ENCODE results near the gene NOXO1. TPM values are rescaled to one million over a fixed set of nuclear protein-coding genes. Genes with fewer than 3 reads are reported as not detected.

The NOXO1 gene
- total RNA-seq, 2 donors from 2014 or later: 0.42 TPM; not detected in 1

DNA sequence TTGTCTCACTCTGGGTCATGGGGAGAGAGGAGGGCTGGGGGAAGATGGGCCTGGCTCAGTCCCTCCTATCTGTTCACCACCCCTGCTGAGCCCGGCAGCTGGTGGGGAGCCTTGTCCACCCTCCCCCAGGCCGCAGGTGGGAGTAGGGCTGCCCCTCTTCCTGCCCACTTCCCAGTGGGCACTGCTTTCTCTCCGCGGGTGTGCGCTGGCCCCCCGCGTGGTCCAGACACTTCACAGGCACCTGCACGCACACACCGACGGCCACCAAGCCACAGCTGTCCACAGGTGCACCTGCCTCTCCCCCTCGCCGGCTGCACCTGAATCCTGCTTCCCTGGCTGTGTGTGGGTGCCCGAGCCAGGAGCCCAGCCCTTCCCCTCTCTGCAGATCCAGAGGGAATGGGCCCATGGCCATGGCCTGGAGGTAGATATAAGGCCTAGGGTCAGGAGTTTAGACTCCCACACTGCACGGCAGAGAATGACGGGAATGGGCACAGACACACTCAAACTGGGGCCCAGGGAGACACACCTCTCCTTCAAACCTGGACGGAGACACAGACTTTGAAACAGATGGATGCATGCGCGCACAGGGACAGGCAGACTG lies 47.5 kb upstream of the NOXO1 start:
- WGBS, 2 experiments (ENCODE audit: insufficient coverage in 1 of 2, insufficient read length in 1 of 2): 89 to 95% methylated on average over 12 to 18 of the region's 18 CpGs
- Histone ChIP-seq H3K4me1 (ENCODE audit: control insufficient read depth, insufficient read depth, low read length) (peaks cover 3% of the 10 kb centered on the region), H3K9ac (ENCODE audit: extremely low read depth, low read length, poor library complexity, severe bottlenecking) (no peak overlapping the region), H3K9me3 (ENCODE audit: control insufficient read depth, low read length) (no peaks in the 10 kb centered on the region), H3K27me3 (ENCODE audit: control insufficient read depth, insufficient read depth, low read length, poor library complexity, severe bottlenecking) (peaks cover 3% of the 10 kb centered on the region), H3K27ac (ENCODE audit: low read depth, low read length) (no peak overlapping the region), H3K36me3 (ENCODE audit: control insufficient read depth, insufficient read depth, low read length) (peaks cover 5% of the 10 kb centered on the region), H3K4me3 (ENCODE audit: low read length) (no peak overlapping the region)
- TF ChIP-seq, protein P1, sequence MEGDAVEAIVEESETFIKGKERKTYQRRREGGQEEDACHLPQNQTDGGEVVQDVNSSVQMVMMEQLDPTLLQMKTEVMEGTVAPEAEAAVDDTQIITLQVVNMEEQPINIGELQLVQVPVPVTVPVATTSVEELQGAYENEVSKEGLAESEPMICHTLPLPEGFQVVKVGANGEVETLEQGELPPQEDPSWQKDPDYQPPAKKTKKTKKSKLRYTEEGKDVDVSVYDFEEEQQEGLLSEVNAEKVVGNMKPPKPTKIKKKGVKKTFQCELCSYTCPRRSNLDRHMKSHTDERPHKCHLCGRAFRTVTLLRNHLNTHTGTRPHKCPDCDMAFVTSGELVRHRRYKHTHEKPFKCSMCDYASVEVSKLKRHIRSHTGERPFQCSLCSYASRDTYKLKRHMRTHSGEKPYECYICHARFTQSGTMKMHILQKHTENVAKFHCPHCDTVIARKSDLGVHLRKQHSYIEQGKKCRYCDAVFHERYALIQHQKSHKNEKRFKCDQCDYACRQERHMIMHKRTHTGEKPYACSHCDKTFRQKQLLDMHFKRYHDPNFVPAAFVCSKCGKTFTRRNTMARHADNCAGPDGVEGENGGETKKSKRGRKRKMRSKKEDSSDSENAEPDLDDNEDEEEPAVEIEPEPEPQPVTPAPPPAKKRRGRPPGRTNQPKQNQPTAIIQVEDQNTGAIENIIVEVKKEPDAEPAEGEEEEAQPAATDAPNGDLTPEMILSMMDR (conservative IDR thresholded peaks at IDR 0.05): no peak
- Mint-ChIP-seq H3K36me3 (ENCODE audit: low read depth) (no peaks in the 10 kb centered on the region), H3K27ac (no peak overlapping the region), H3K4me1 (peaks cover 4% of the 10 kb centered on the region), H3K27me3 (ENCODE audit: insufficient read depth) (peaks cover 29% of the 10 kb centered on the region), H3K4me3 (no peak overlapping the region), H3K9me3 (no peaks in the 10 kb centered on the region)
- DNase-seq: no peak

DNA sequence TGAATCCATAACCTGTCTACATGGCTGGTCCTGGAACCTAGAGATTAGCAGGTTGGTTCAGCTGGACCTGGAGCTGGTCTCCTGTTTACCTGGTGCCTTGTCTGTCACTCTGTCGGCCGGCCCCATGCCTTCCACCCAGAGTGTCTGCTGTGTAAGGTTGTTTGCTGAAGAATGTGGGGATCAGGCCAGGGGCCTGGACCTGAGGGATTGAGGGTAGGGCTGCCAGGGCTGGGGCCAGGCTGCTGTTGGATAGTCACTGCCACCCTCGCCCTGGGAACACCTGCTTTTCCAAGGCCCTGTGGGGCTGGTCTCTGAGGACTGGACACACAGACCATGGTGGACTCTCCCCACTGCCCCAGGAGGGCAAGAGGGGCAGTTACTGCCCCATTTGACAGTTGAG lies 46.9 kb upstream of the NOXO1 start:
- TF ChIP-seq, protein P1 (conservative IDR thresholded peaks at IDR 0.05): no peak
- peak overlapping the region; percentile 67 for H3K4me3 Mint-ChIP-seq
- H3K27me3 ChIP-seq (ENCODE audit: control insufficient read depth, insufficient read depth, low read length, poor library complexity, severe bottlenecking): peaks cover 3% of the 10 kb centered on the region

DNA sequence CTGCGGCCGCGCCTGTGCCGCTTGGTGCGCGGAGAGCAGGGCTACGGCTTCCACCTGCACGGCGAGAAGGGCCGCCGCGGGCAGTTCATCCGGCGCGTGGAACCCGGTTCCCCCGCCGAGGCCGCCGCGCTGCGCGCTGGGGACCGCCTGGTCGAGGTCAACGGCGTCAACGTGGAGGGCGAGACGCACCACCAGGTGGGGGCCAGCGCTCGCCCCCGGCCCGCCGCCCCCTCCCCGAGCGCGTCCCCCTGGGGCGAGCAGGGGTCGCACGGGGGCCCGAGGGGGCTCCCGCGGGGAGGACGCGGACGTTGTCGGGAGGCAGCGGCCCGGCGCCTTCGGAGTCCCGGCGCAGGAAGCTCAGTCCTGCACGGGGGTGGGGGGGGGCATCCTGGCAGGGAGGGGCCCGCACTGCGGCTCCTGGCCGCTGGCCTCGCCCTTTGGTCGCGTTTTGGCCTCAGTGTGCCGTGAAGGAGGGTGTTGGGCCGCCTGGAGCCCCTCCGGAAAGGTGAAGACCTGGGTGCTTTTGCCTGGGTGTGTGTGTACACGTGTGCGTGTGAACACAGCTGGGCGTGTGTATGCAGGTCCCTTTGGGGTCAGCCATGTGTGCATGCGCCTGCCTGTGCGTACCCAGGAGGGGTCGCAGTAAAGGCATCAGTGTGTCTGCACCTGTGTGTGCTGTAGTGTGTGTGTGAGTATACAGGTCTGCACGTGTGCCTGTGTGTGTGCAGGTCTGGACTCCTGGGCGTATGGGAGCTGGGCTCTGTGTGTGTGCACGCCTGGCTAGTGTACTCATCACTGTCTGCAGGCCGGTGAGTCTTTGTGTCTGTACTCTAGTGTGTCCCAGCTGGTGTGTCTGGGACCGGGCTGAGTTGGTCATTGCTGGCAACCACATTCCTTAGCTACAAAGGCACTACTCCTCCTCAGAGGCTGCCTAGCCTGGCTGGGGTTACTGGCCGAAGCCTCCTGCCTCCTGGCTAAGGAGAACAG lies 46.0 kb upstream of the NOXO1 start:
- Histone ChIP-seq H3K27me3 (ENCODE audit: control insufficient read depth, insufficient read depth, low read length, poor library complexity, severe bottlenecking) (peaks cover 3% of the 10 kb centered on the region), H3K4me3 (ENCODE audit: low read length) (peak overlapping the region; percentile 72), H3K27ac (ENCODE audit: low read depth, low read length) (no peak overlapping the region), H3K4me1 (ENCODE audit: control insufficient read depth, insufficient read depth, low read length) (peaks cover 3% of the 10 kb centered on the region), H3K9ac (ENCODE audit: extremely low read depth, low read length, poor library complexity, severe bottlenecking) (no peak overlapping the region), H3K36me3 (ENCODE audit: control insufficient read depth, insufficient read depth, low read length) (peaks cover 5% of the 10 kb centered on the region), H3K9me3 (ENCODE audit: control insufficient read depth, low read length) (no peaks in the 10 kb centered on the region)
- 13 to 52% methylated on average over 7 to 76 of the region's 76 CpGs for WGBS, 2 experiments (ENCODE audit: insufficient coverage in 1 of 2, insufficient read length in 1 of 2)
- peak overlapping the region; percentile 36 for H3K27ac Mint-ChIP-seq
- peaks cover 36% of the 10 kb centered on the region for H3K27me3 Mint-ChIP-seq (ENCODE audit: insufficient read depth)
- no peaks in the 10 kb centered on the region for H3K9me3 Mint-ChIP-seq
- no peaks in the 10 kb centered on the region for H3K36me3 Mint-ChIP-seq (ENCODE audit: low read depth)
- TF ChIP-seq, protein P1 (conservative IDR thresholded peaks at IDR 0.05): peak; percentile 18
- DNase-seq: no peak
- H3K4me3 Mint-ChIP-seq: peak overlapping the region; percentile 67
- peaks cover 7% of the 10 kb centered on the region for H3K4me1 Mint-ChIP-seq

More for the DNA sequence above, 46.9 kb upstream of the NOXO1 start:
- H3K9me3 ChIP-seq (ENCODE audit: control insufficient read depth, low read length): no peaks in the 10 kb centered on the region
- 85 to 94% methylated on average over 2 to 3 of the region's 3 CpGs for WGBS, 2 experiments (ENCODE audit: insufficient coverage in 1 of 2, insufficient read length in 1 of 2)
- H3K9ac ChIP-seq (ENCODE audit: extremely low read depth, low read length, poor library complexity, severe bottlenecking): no peak overlapping the region
- H3K27ac Mint-ChIP-seq: no peak overlapping the region
- H3K27ac ChIP-seq (ENCODE audit: low read depth, low read length): no peak overlapping the region
- no peak for DNase-seq
- H3K36me3 Mint-ChIP-seq (ENCODE audit: low read depth): no peaks in the 10 kb centered on the region
- peaks cover 5% of the 10 kb centered on the region for H3K36me3 ChIP-seq (ENCODE audit: control insufficient read depth, insufficient read depth, low read length)
- peaks cover 3% of the 10 kb centered on the region for H3K4me1 ChIP-seq (ENCODE audit: control insufficient read depth, insufficient read depth, low read length)
- H3K27me3 Mint-ChIP-seq (ENCODE audit: insufficient read depth): peaks cover 29% of the 10 kb centered on the region
- H3K9me3 Mint-ChIP-seq: no peaks in the 10 kb centered on the region
- peak overlapping the region; percentile 72 for H3K4me3 ChIP-seq (ENCODE audit: low read length)
- H3K4me1 Mint-ChIP-seq: peaks cover 4% of the 10 kb centered on the region
